T47D (cell line): Measurements from ENCODE around the gene TBCK.

ENCODE experiments used
- DNase-seq, 2 experiments: peaks; one replicate each; pipeline versions ENCODE4 v3.0.0 to v3.0.0-alpha.2; 2011 to 2012; ENCODE audit warnings: low read depth in 1 of 2, low spot score in 1 of 2
- JUND ChIP-seq: IDR thresholded peaks from 2 replicates; pipeline ENCODE4 v1.6.1; 2012; ENCODE audit warnings: low read depth
- in situ Hi-C: cut with HindIII; loops from 2 replicates; pipeline ENCODE4 v1.10.0; 2016; ENCODE audit warnings: low sequenced_read_pairs, low pct_unique_long_range_greater_than_20kb

Gene TBCK

GRCh38 chr4:106315968-106316772 is at the start of gene TBCK, which contains the start of gene AIMP1:
TBCK (minus strand) TSS chr4:106316209; CDS start chr4:106308960, 7,249 bp downstream.
AIMP1 (plus strand) TSS chr4:106316550; CDS start chr4:106325010, 8,460 bp downstream.
- in situ Hi-C loops, result no loop called here

GRCh38 chr4:106365613-106366012 is 49.6 kb upstream of the TBCK start:
- in situ Hi-C loops, result no loop called here
- no peak for TF ChIP-seq JUND
- no peak for DNase-seq

More at GRCh38 chr4:106315968-106316772, at the start of gene TBCK, which contains the start of gene AIMP1:
- TF ChIP-seq JUND, result no peak
- peak; percentile 63 to 93 for DNase-seq

DNA sequence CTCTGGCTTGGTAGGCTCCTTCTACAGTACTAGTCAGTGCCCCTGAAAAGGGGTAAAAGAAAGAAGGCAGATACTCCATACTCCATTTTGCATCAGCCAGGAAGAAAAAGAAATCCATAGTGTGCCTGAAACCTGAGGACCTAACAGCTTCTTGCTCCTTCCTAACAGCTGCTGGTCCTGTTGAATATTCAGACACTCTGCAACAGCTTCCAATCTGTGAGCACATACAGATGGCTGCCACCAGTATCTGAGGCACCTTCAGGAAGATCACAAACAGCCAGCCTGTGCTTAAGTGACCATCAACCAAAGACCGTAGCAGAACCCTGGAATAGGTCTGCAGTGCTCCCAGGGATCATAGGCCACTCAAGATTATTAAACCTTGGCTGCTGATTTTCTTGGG is 48.3 kb upstream of the TBCK start:
- in situ Hi-C loops, result no loop called here
- no peak for TF ChIP-seq JUND
- no peak for DNase-seq

DNA sequence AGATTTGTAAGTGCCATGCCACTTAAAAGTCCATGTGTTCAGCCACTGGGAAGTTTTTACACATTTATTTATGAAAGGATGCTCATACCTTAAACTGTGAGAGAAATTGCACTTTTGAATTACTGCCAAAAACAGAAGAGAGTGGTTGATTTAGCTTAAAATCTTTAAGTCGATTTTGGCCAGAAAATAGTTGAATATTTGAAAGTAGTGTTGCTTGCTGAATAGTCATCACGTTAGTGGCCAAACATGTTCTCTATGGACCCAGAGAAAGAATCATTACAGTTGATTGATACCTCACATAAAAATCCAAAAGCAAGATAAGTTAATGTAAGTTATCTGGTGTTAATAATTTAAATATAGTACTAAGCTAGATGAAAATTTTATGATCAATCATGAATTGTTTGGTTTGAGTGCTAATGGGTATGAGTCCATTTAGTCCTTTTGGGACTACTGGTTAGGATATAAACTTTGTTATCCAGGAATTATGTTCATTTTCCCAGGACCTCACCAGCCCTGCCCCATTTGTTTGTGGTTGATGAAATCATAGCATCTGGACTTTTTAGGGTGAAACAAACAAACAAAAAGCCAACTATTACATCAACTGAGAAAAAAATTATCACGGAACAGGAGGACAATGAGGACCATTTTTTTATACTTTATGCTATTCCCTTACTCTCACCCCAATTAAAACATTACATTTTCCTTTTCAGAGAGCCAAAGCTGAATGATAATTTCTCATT is 46.2 kb upstream of the TBCK start:
- in situ Hi-C loops, result no loop called here
- no peak for TF ChIP-seq JUND
- DNase-seq, result no peak

- TF ChIP-seq JUND, result no peak
Observed at GRCh38 chr4:106358899-106359298, 42.9 kb upstream of the TBCK start.

GRCh38 chr4:106355193-106355592 is 39.2 kb upstream of the TBCK start:
- in situ Hi-C loops, result no loop called here
- TF ChIP-seq JUND, result no peak
- DNase-seq, result peak in 1 of 2 experiments; percentile 3

More at GRCh38 chr4:106358899-106359298, 42.9 kb upstream of the TBCK start:
- in situ Hi-C loops, result no loop called here
- DNase-seq, result no peak

DNA sequence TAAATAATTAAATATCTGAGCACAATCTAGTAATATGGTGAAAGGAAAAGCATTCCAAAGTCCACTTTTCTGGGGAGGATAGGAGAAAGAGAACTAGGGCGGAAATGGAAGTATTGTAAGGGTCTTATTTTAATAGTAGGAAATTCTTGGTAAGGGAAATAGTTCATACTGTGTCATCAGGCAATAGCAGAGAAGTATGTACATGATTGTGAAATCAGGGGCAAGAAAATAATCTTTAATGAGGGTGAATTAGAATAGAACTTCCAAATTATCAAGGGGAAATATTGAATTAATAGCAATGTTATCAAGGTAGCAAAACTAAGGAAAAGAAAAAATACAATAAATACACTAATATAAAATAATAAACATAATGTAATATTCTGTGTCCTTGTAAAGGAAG is 37.8 kb upstream of the TBCK start:
- DNase-seq, result no peak
- no peak for TF ChIP-seq JUND
- in situ Hi-C loops, result no loop called here

DNA sequence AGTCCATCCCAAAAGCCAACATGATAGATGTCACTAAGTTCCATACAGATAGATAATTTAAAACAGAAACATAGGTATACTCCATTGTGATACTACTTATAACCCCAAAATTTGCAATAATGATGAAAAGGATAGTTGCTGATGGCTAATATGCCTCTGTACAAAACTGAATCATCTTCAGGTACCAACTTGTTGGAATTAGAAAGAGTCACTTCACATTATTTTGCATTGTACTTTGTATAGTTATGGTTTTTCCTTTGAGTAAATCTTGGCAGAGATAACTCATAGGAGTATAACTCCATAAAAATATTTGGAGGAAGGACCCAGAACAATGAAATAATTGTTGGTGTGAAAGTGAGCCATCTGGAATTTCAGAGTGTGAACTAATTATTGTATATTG is 35.0 kb upstream of the TBCK start:
- no peak for TF ChIP-seq JUND
- DNase-seq, result no peak
- in situ Hi-C loops, result no loop called here

- in situ Hi-C loops, result no loop called here
- TF ChIP-seq JUND, result no peak
- no peak for DNase-seq
Observed at GRCh38 chr4:106347167-106347566, 31.2 kb upstream of the TBCK start.

DNA sequence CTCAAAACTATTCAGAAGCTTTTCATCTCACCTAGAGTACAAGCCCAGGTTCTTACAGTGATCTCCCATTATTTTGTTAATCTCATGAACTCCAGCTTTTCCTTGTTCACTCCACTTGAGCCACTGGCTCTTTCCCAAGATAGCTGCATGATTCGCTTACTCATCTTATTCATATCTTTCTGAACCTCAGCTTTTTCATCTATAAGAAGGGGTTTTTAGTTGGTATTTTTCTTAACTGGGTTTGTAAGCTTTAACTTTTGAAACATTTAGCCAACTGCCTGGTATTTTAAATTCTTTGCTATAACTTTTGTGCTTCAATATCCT is 28.6 kb upstream of the TBCK start:
- no peak for TF ChIP-seq JUND
- DNase-seq, result no peak
- in situ Hi-C loops, result no loop called here

DNA sequence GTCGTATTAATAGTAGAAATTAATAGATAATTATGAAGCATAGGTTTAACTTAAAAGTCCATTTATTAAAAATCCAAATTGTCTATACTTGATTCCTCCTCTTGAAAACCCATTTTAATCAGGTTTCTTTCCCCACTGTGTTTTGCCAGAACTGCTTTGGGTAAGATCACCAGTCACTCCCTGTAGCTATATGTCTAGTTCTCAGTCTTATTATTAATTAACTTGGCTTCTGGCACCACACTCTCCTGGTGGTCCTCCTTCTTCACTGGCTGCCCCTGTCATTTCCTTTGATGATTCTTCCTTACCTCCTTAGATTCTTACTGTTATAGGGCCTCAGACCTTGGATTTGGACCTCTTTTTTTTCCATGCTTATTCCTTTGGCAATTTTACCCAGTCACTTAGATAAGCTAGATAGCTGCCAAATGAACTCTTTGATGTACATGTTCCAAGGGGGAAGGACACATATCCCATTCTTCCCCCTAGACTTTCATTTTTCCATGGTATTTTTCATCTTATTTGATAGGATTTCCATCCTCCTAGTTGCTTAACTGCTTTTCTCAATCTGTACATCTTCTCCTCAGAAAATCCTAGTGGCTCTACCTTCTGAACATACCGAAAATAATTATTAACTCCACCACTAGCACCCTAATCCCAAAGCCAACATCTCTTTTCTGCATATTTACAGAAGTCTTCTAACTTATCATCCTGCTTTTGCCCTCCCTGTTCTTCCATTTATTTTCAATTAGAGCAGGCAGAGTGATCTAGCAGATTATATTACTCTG is 28.0 kb upstream of the TBCK start:
- no peak for TF ChIP-seq JUND
- no peak for DNase-seq
- in situ Hi-C loops, result no loop called here

- in situ Hi-C loops, result no loop called here
- no peak for DNase-seq
- TF ChIP-seq JUND, result no peak
Observed at GRCh38 chr4:106340774-106341173, 24.8 kb upstream of the TBCK start.

DNA sequence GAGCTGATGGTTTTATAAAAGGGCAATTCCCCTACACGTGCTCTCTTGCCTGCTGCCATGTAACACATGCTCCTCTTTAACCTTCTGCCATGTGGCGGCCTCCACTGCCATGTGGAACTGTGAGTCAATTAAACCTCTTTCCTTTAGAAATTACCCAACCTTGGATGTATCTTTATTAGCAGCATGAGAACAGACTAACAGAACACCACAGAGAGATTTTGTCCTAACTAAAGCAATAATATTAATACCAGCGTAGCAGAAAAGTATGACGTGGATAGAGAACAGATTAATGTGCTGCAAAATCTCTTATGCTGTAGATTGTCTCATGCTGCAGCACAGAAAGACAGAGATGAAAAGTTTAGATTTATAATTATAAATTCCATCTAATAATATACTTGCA is 23.4 kb upstream of the TBCK start:
- DNase-seq, result no peak
- in situ Hi-C loops, result no loop called here
- no peak for TF ChIP-seq JUND
